OCI-LY1 (cell line): ENCODE data around the gene RMND5A.

Experiments
- H2AFZ ChIP-seq: fragments of 200-600 bp; sonication (generic), shearing (Covaris generic); 2 replicates; pipeline ENCODE4 v1.6.0; 2014; ENCODE audit warnings: antibody characterized with exemption, mild to moderate bottlenecking, low read length
- H3F3A ChIP-seq: fragments of 200-600 bp; sonication (generic), shearing (Covaris generic); 2 replicates; pipeline ENCODE4 v1.6.0; 2014; ENCODE audit warnings: mild to moderate bottlenecking, antibody characterized with exemption, low read length, moderate library complexity; ENCODE audit not compliant: insufficient read depth
- H3K27ac ChIP-seq: fragments of 200-600 bp; sonication (generic); 2 replicates; pipeline ENCODE4 v1.5.1; 2014; ENCODE audit warnings: low read length, mixed run types, mild to moderate bottlenecking, low read depth; ENCODE audit not compliant: poor library complexity, severe bottlenecking
- H3K27me3 ChIP-seq: fragments of 200-600 bp; sonication (generic); 2 replicates; pipeline ENCODE4 v1.6.0; 2014; ENCODE audit warnings: antibody characterized with exemption, mild to moderate bottlenecking, low read length, moderate library complexity; ENCODE audit not compliant: insufficient read depth
- H3K36me3 ChIP-seq: fragments of 200-600 bp; sonication (generic); 2 replicates; pipeline ENCODE4 v1.6.1; 2014; ENCODE audit warnings: mild to moderate bottlenecking, antibody characterized with exemption, low read length, moderate library complexity, mixed read lengths; ENCODE audit not compliant: insufficient read depth
- H3K4me1 ChIP-seq: fragments of 200-600 bp; sonication (generic); 2 replicates; pipeline ENCODE4 v1.5.1; 2014; ENCODE audit warnings: mild to moderate bottlenecking, low read length, moderate library complexity; ENCODE audit not compliant: insufficient read depth, severe bottlenecking
- H3K4me2 ChIP-seq: fragments of 200-600 bp; sonication (generic), shearing (Covaris generic); 2 replicates; pipeline ENCODE4 v1.6.1; 2014; ENCODE audit warnings: low read length
- H3K4me3 ChIP-seq: fragments of 200-600 bp; sonication (generic); 2 replicates; pipeline ENCODE4 v1.5.1; 2014; ENCODE audit warnings: low read length, low read depth, mild to moderate bottlenecking, mixed read lengths; ENCODE audit not compliant: poor library complexity, severe bottlenecking
- H3K79me2 ChIP-seq: fragments of 200-600 bp; shearing (Covaris generic); 2 replicates; pipeline ENCODE4 v1.6.1; 2016; ENCODE audit warnings: mixed run types, low read length, mixed read lengths; ENCODE audit not compliant: insufficient read depth
- H3K9ac ChIP-seq: fragments of 200-600 bp; sonication (generic), shearing (Covaris generic); 2 replicates; pipeline ENCODE4 v1.6.1; 2014; ENCODE audit warnings: mild to moderate bottlenecking, low read length, mixed read lengths
- H3K9me2 ChIP-seq: fragments of 200-600 bp; sonication (generic), shearing (Covaris generic); 2 replicates; pipeline ENCODE4 v1.6.1; 2014; ENCODE audit warnings: low read depth, mild to moderate bottlenecking, low read length, mixed read lengths
- H3K9me3 ChIP-seq: fragments of 200-600 bp; shearing (Covaris generic); 2 replicates; pipeline ENCODE4 v1.6.1; 2014; ENCODE audit warnings: low read length, mixed read lengths
- H4K20me1 ChIP-seq: fragments of 200-600 bp; sonication (generic), shearing (Covaris generic); 2 replicates; pipeline ENCODE4 v1.6.0; 2016; ENCODE audit warnings: mild to moderate bottlenecking, low read length; ENCODE audit not compliant: insufficient read depth
- EZH2 ChIP-seq: fragments of 200-600 bp; sonication (generic), shearing (Covaris generic); IDR thresholded peaks from 2 replicates; pipeline ENCODE4 v1.8.0; 2017; ENCODE audit warnings: borderline replicate concordance, mixed run types, mild to moderate bottlenecking, antibody characterized with exemption, low read length, moderate library complexity, mixed read lengths
- TF ChIP-seq, protein P1 (sequence below): fragments of 200-600 bp; sonication (generic), shearing (Covaris generic); IDR thresholded peaks from 2 replicates; pipeline ENCODE4 v1.5.1; 2017; ENCODE audit warnings: mild to moderate bottlenecking, antibody characterized with exemption, low read length, moderate library complexity, mixed read lengths

RMND5A gene

GRCh38 chr2:86753606-86754005, 33.5 kb downstream of the RMND5A start:
- TF ChIP-seq, protein P1, sequence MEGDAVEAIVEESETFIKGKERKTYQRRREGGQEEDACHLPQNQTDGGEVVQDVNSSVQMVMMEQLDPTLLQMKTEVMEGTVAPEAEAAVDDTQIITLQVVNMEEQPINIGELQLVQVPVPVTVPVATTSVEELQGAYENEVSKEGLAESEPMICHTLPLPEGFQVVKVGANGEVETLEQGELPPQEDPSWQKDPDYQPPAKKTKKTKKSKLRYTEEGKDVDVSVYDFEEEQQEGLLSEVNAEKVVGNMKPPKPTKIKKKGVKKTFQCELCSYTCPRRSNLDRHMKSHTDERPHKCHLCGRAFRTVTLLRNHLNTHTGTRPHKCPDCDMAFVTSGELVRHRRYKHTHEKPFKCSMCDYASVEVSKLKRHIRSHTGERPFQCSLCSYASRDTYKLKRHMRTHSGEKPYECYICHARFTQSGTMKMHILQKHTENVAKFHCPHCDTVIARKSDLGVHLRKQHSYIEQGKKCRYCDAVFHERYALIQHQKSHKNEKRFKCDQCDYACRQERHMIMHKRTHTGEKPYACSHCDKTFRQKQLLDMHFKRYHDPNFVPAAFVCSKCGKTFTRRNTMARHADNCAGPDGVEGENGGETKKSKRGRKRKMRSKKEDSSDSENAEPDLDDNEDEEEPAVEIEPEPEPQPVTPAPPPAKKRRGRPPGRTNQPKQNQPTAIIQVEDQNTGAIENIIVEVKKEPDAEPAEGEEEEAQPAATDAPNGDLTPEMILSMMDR = no peak
- no peak for TF ChIP-seq EZH2
- Histone ChIP-seq H3K79me2 (peaks cover 13% of the 10 kb centered on the region; the same call in 1 of the 2 replicates), H3K9me2 (no peaks in the 10 kb centered on the region)

DNA sequence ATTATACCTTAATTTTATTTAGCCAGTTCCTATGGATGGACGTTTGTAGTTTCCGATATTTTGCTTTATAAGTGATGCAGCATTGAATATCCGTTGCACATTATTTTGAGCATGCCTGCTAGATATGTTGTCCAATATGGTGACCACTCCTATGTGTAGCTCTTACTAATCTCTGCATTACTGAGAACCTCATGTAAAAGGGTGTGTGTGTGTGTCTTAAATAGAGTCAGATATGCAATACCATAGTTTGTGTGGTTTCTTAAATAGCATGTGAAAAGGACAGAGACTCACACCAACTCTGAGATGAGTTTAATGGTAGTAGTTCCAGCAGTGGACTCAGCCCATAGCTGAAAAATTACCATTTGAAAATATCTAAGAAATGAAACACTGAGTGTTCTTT, 38.3 kb downstream of the RMND5A start:
- Histone ChIP-seq H3K9ac (no peak overlapping the region), H4K20me1 (no peaks in the 10 kb centered on the region), H3K9me3 (no peaks in the 10 kb centered on the region), H3K27me3 (no peaks in the 10 kb centered on the region), H3K79me2 (no peaks in the 10 kb centered on the region; the same call in 1 of the 2 replicates), H3K4me3 (no peak overlapping the region), H3K9me2 (no peaks in the 10 kb centered on the region), H3K4me1 (no peaks in the 10 kb centered on the region), H3K4me2 (no peak overlapping the region), H3K36me3 (peaks cover 46% of the 10 kb centered on the region), H2AFZ (no peak overlapping the region), H3F3A (no peaks in the 10 kb centered on the region), H3K27ac (no peak overlapping the region)
- TF ChIP-seq, protein P1 = no peak
- no peak for TF ChIP-seq EZH2

More at GRCh38 chr2:86753606-86754005, 33.5 kb downstream of the RMND5A start:
- Histone ChIP-seq H3K36me3 (peaks cover 79% of the 10 kb centered on the region), H3F3A (no peaks in the 10 kb centered on the region), H3K4me1 (no peaks in the 10 kb centered on the region), H3K9me3 (0 out of 2 replicates have a peak, but pooled peaks cover 10% of the 10 kb centered on the region), H2AFZ (no peak overlapping the region), H3K9ac (no peak overlapping the region), H3K27ac (no peak overlapping the region), H4K20me1 (no peaks in the 10 kb centered on the region), H3K4me2 (no peak overlapping the region), H3K27me3 (no peaks in the 10 kb centered on the region), H3K4me3 (no peak overlapping the region)

DNA sequence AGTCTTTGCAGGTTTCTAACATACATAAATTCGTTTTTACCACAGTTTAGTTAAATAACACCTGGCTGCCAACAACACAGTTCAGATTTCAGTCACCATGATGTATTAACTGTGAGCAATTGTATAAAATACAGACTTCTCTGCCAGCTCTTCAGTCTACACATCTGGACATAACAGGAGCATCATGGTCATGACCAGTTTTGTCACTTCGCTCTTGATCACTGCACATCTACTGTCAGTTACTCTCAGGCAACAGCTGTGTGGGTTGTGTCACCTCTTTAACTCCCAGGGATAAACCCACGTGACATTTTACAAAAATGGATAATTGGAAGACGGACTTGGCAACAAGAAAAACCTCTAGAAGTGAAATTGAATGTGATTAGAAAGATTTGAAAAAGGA, 40.3 kb downstream of the RMND5A start:
- Histone ChIP-seq H3K4me3 (no peak overlapping the region), H3K4me2 (no peak overlapping the region), H3K9me3 (no peaks in the 10 kb centered on the region), H3K36me3 (peaks cover 33% of the 10 kb centered on the region), H4K20me1 (no peaks in the 10 kb centered on the region), H3K4me1 (no peaks in the 10 kb centered on the region), H2AFZ (no peak overlapping the region), H3K9me2 (no peaks in the 10 kb centered on the region), H3K27me3 (no peaks in the 10 kb centered on the region), H3F3A (no peaks in the 10 kb centered on the region), H3K27ac (no peak overlapping the region), H3K9ac (no peak overlapping the region), H3K79me2 (no peaks in the 10 kb centered on the region; the same call in 1 of the 2 replicates)
- TF ChIP-seq, protein P1 = no peak
- no peak for TF ChIP-seq EZH2
